OCI-LY3 (cell line): ENCODE results near the gene ERCC5.

Experiments
- H2AFZ ChIP-seq: fragments of 200-600, 300-600 bp; shearing (Covaris generic); 2 replicates; pipeline ENCODE4 v1.6.0; 2014; ENCODE audit warnings: antibody characterized with exemption, low read depth, low read length
- H3K27ac ChIP-seq: fragments of 200-600, 300-600 bp; sonication (generic); 2 replicates; pipeline ENCODE4 v1.5.1; 2014; ENCODE audit warnings: mild to moderate bottlenecking, low read length, moderate library complexity, mixed read lengths
- H3K27me3 ChIP-seq: fragments of 200-600, 300-600 bp; sonication (generic); 2 replicates; pipeline ENCODE4 v1.6.1; 2014; ENCODE audit warnings: low read depth, low read length, mixed read lengths
- H3K36me3 ChIP-seq: fragments of 200-600, 300-600 bp; sonication (generic); replicated peaks from 2 replicates; pipeline ENCODE3; 2014; ENCODE audit warnings: low read depth, low read length, mixed read lengths
- H3K4me1 ChIP-seq: fragments of 300-600, 200-600 bp; sonication (generic); 2 replicates; pipeline ENCODE4 v1.6.1; 2014; ENCODE audit warnings: low read length, mixed read lengths
- H3K4me2 ChIP-seq: fragments of 200-600, 300-600 bp; sonication (generic); 2 replicates; pipeline ENCODE4 v1.6.1; 2014; ENCODE audit warnings: low read length, mixed read lengths
- H3K4me3 ChIP-seq: fragments of 300-600, 200-600 bp; sonication (generic); 2 replicates; pipeline ENCODE4 v1.5.1; 2014; ENCODE audit warnings: antibody characterized with exemption, mild to moderate bottlenecking, low read length, moderate library complexity
- H3K79me2 ChIP-seq: fragments of 300-600, 200-600 bp; shearing (Covaris generic); 2 replicates; pipeline ENCODE4 v1.6.1; 2014; ENCODE audit warnings: mild to moderate bottlenecking, low read length, mixed read lengths
- H3K9ac ChIP-seq: fragments of 300-600, 200-600 bp; shearing (Covaris generic); 2 replicates; pipeline ENCODE4 v1.6.0; 2014; ENCODE audit warnings: mild to moderate bottlenecking, low read length, moderate library complexity
- H3K9me3 ChIP-seq: fragments of 200-600, 300-600 bp; shearing (Covaris generic); 2 replicates; pipeline ENCODE4 v1.6.1; 2014; ENCODE audit warnings: low read length, mixed read lengths; ENCODE audit not compliant: insufficient read depth
- H4K20me1 ChIP-seq: fragments of 200-600, 300-600 bp; sonication (generic); 2 replicates; pipeline ENCODE4 v1.6.1; 2016; ENCODE audit warnings: low read length, mixed read lengths; ENCODE audit not compliant: insufficient read depth
- EZH2phosphoT487 ChIP-seq: fragments of 200-600 bp; shearing (Covaris generic); IDR thresholded peaks from 2 replicates; pipeline ENCODE4 v1.6.1; 2018; ENCODE audit warnings: antibody characterized with exemption, mixed run types, low read depth
- TF ChIP-seq, protein P1 (sequence below): fragments of 200-600, 300-600 bp; sonication (generic); IDR thresholded peaks from 2 replicates; pipeline ENCODE4 v1.5.1; 2014; ENCODE audit warnings: antibody characterized with exemption, low read length, low read depth

Gene ERCC5

DNA sequence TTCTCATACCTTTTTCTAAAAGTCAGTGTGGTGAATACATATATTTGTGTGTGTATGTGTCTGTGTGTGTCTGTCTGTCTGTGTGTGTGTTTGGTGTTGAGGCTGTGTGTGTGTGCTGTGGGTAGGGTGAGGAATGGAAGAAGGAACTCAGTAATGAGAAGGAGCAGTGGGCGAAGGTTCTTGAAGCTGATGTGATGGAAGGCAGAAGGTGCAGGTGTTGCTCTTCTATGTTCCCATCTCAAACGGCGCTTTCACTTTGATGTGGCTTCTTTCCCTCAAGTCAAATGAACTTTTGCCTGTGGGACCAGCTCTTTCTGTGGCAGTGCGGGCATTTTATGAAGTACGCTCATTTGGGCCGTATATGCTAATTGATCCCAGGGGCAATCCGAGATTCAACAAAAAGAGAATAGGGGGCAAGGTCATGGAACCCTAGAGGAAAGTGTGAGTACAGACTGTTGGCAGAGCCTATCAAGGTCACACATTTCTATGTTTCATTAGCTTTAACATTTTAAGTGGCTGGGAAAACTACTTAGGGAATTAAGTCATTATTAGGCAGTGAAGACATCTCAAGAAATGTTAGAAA lies 31.7 kb upstream of the ERCC5 start:
- Histone ChIP-seq H3K9ac (no peak overlapping the region), H3K36me3 (peaks cover 38% of the 10 kb centered on the region), H3K4me1 (peaks cover 12% of the 10 kb centered on the region), H4K20me1 (0 out of 2 replicates have a peak, but pooled peaks cover 7% of the 10 kb centered on the region), H3K79me2 (peaks cover 7% of the 10 kb centered on the region; the same call in 1 of the 2 replicates), H3K4me3 (no peak overlapping the region; the same call in 1 of the 2 replicates), H3K27ac (no peak overlapping the region), H3K9me3 (peaks cover 5% of the 10 kb centered on the region; the same call in 1 of the 2 replicates), H3K27me3 (no peaks in the 10 kb centered on the region), H3K4me2 (peak overlapping the region; percentile 47), H2AFZ (no peak overlapping the region)
- no peak for TF ChIP-seq EZH2phosphoT487
- TF ChIP-seq, protein P1, sequence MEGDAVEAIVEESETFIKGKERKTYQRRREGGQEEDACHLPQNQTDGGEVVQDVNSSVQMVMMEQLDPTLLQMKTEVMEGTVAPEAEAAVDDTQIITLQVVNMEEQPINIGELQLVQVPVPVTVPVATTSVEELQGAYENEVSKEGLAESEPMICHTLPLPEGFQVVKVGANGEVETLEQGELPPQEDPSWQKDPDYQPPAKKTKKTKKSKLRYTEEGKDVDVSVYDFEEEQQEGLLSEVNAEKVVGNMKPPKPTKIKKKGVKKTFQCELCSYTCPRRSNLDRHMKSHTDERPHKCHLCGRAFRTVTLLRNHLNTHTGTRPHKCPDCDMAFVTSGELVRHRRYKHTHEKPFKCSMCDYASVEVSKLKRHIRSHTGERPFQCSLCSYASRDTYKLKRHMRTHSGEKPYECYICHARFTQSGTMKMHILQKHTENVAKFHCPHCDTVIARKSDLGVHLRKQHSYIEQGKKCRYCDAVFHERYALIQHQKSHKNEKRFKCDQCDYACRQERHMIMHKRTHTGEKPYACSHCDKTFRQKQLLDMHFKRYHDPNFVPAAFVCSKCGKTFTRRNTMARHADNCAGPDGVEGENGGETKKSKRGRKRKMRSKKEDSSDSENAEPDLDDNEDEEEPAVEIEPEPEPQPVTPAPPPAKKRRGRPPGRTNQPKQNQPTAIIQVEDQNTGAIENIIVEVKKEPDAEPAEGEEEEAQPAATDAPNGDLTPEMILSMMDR: no peak

DNA sequence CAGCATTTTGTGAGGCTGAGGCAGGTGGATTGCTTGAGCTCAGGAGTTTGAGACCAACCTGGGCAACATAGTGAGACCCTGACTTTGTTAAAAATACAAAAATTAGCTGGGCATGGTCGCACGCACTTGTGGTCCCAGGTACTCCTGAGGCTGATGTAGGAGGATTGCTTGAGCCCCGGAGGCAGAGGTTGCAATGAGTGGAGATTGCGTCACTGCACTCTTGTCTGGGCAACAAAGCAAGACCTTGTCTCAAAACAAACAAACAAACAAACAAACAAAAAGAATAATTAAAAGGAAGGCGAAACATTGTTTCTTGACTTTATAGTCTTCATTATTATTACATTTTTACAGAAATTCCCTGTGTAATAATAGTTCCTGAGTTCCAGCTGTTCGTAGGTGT lies 31.0 kb upstream of the ERCC5 start:
- Histone ChIP-seq H3K27me3 (no peaks in the 10 kb centered on the region), H4K20me1 (0 out of 2 replicates have a peak, but pooled peaks cover 7% of the 10 kb centered on the region), H3K27ac (no peak overlapping the region), H3K9ac (no peak overlapping the region), H3K4me2 (no peak overlapping the region), H3K36me3 (peaks cover 38% of the 10 kb centered on the region), H3K4me1 (peaks cover 12% of the 10 kb centered on the region), H2AFZ (no peak overlapping the region), H3K4me3 (no peak overlapping the region), H3K9me3 (peaks cover 5% of the 10 kb centered on the region; the same call in 1 of the 2 replicates), H3K79me2 (peaks cover 7% of the 10 kb centered on the region; the same call in 1 of the 2 replicates)
- no peak for TF ChIP-seq EZH2phosphoT487
- TF ChIP-seq, protein P1: no peak

DNA sequence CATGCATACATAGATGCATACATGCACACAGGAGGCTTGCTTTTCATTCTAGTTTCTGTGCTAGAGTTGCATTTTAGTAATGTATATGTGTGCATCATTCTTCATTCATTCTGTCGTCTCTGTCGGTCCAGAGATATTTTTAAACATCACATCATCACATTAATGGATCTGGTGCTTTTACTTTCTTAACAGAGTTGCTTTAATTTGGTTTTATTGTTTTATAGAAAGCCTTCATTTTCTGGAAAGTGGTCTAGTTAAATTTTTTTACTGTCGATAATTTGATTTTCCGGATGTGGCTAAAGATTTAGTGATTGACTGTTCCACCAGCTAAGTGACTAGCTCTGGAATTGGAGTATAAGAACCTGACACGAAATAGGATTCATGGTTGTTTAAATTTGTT lies 30.0 kb upstream of the ERCC5 start:
- H3K9ac ChIP-seq: no peak overlapping the region
- no peak overlapping the region for H2AFZ ChIP-seq
- peaks cover 35% of the 10 kb centered on the region for H3K36me3 ChIP-seq
- 0 out of 2 replicates have a peak, but pooled peaks cover 4% of the 10 kb centered on the region for H3K79me2 ChIP-seq
- no peaks in the 10 kb centered on the region for H3K27me3 ChIP-seq
- no peak overlapping the region for H3K27ac ChIP-seq
- H3K9me3 ChIP-seq: peaks cover 5% of the 10 kb centered on the region; the same call in 1 of the 2 replicates
- no peak overlapping the region for H3K4me2 ChIP-seq
- 0 out of 2 replicates have a peak, but pooled peaks cover 7% of the 10 kb centered on the region for H4K20me1 ChIP-seq
- TF ChIP-seq EZH2phosphoT487: no peak
- TF ChIP-seq, protein P1: no peak
- H3K4me1 ChIP-seq: peaks cover 12% of the 10 kb centered on the region
- no peak overlapping the region for H3K4me3 ChIP-seq

DNA sequence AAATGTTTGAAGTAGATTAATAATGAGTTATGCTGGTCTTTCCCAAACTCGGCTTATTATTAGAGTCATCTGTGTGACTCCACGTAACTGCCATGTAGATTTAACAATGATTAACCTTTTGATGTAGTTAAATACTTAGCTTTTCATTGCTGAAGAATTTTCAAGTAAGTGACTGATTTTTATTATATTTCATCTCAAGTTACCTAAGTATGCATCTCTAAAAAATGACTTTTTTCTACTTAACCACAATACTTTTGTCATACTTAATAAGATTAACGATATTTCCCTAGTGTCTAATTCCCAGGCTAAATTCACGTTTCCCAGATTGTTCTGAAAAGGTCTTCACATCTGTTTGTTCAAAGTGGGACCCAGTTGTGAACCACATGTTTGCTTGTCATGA lies 29.1 kb upstream of the ERCC5 start:
- no peak for TF ChIP-seq EZH2phosphoT487
- TF ChIP-seq, protein P1: no peak
- H3K9ac ChIP-seq: no peak overlapping the region
- no peak overlapping the region for H3K27ac ChIP-seq
- no peaks in the 10 kb centered on the region for H3K27me3 ChIP-seq
- H3K79me2 ChIP-seq: 0 out of 2 replicates have a peak, but pooled peaks cover 4% of the 10 kb centered on the region
- H3K36me3 ChIP-seq: peaks cover 30% of the 10 kb centered on the region
- no peak overlapping the region for H2AFZ ChIP-seq
- H3K4me2 ChIP-seq: no peak overlapping the region
- no peak overlapping the region for H3K4me3 ChIP-seq
- H4K20me1 ChIP-seq: 0 out of 2 replicates have a peak, but pooled peaks cover 7% of the 10 kb centered on the region
- peaks cover 12% of the 10 kb centered on the region for H3K4me1 ChIP-seq
- H3K9me3 ChIP-seq: no peaks in the 10 kb centered on the region
